HG03342 (cell line): Measurements from ENCODE around the gene MUC5AC.
"Not testable (repeated sequence)": the region's sequence is repeated elsewhere in the genome, so short reads cannot be mapped to it uniquely, and the experiment has no call there.

Source experiments
- ATAC-seq: cut with Tn5 transposase; IDR thresholded peaks from one replicate; pipeline ENCODE4 v1.9.1; 2021; ENCODE audit warnings: mild to moderate bottlenecking, moderate library complexity; ENCODE audit not compliant: unreplicated experiment

MUC5AC gene

GRCh38 chr11:1160231-1161101 lies 2.7 kb downstream of the MUC5AC start:
- no peak for ATAC-seq

GRCh38 chr11:1161410-1162137 lies 3.8 kb downstream of the MUC5AC start:
- no peak for ATAC-seq

- no peak for ATAC-seq
These were observed 4.4 kb downstream of the MUC5AC start for GRCh38 chr11:1162138-1162475.

- ATAC-seq, result no peak
These were observed 4.9 kb downstream of the MUC5AC start for GRCh38 chr11:1162491-1163311.

GRCh38 chr11:1163321-1163910 lies 5.7 kb downstream of the MUC5AC start:
- ATAC-seq, result no peak

- no peak for ATAC-seq
These were observed 6.4 kb downstream of the MUC5AC start for GRCh38 chr11:1163911-1164735.

- not testable (repeated sequence) for ATAC-seq
These were observed 7.1 kb downstream of the MUC5AC start for GRCh38 chr11:1164779-1165255.

GRCh38 chr11:1165256-1166041 lies 7.7 kb downstream of the MUC5AC start:
- ATAC-seq, result no peak

- ATAC-seq, result no peak
These were observed 9.5 kb downstream of the MUC5AC start for GRCh38 chr11:1167256-1167655.

GRCh38 chr11:1167751-1168231 lies 10.0 kb downstream of the MUC5AC start:
- ATAC-seq, result no peak

- ATAC-seq, result no peak
These were observed 10.5 kb downstream of the MUC5AC start for GRCh38 chr11:1168256-1168655.

GRCh38 chr11:1168721-1169161 lies 11.0 kb downstream of the MUC5AC start:
- no peak for ATAC-seq

- ATAC-seq, result no peak
These were observed 13.7 kb downstream of the MUC5AC start for GRCh38 chr11:1171223-1171984.

GRCh38 chr11:1171985-1172728 lies 14.4 kb downstream of the MUC5AC start:
- ATAC-seq, result no peak

- ATAC-seq, result no peak
These were observed 15.0 kb downstream of the MUC5AC start for GRCh38 chr11:1172729-1173117.

GRCh38 chr11:1173396-1173795 lies 15.6 kb downstream of the MUC5AC start:
- not testable (repeated sequence) for ATAC-seq
